ENCODE results near the gene SAMD1. TPM values are rescaled to one million over a fixed set of nuclear protein-coding genes. Genes with fewer than 3 reads are reported as not detected.
A peak's percentile ranks its signal among the peaks of the same experiment; 100 is the strongest.

SAMD1 gene
- polyA plus RNA-seq, 3 donors, result 0.78 to 19.4 (median 1.4) TPM

GRCh38 chr19:14054721-14055120 is 35.8 kb downstream of the SAMD1 start:
- H3K36me3 Mint-ChIP-seq, result peaks cover 36 to 37% of the 10 kb centered on the region in 2 donors
- H3K4me3 Mint-ChIP-seq, result no peak overlapping the region
- TF ChIP-seq CTCF (IDR thresholded peaks at IDR 0.05), result no peak
- Histone ChIP-seq H3K9ac (ENCODE audit: insufficient read depth, low read length, poor library complexity, severe bottlenecking) (no peak overlapping the region), H3K9me3 (replicated peaks in 1 of 2; ENCODE audit: control insufficient read depth in 1 of 2, insufficient read depth in 1 of 2, low read length in 2 of 2) (peaks cover 8 to 10% of the 10 kb centered on the region in 2 donors), H3K79me2 (ENCODE audit: insufficient read depth, low read length) (no peaks in the 10 kb centered on the region), H4K20me1 (ENCODE audit: insufficient read depth, low read length) (no peaks in the 10 kb centered on the region), H3K27me3 (ENCODE audit: control insufficient read depth in 2 of 2, insufficient read depth in 2 of 2, low read length in 2 of 2) (peaks cover 15 to 40% of the 10 kb centered on the region in 2 donors), H3K4me2 (replicated peaks; ENCODE audit: extremely low read depth, low read length, poor library complexity, severe bottlenecking) (no peak overlapping the region), H3K4me1 (ENCODE audit: control insufficient read depth in 1 of 2, insufficient read depth in 2 of 2, low read length in 2 of 2) (peaks cover 6 to 9% of the 10 kb centered on the region in 2 donors), H3K4me3 (replicated peaks in 1 of 3; ENCODE audit: low read depth in 2 of 3, low read length in 3 of 3) (no peak overlapping the region), H2AFZ (ENCODE audit: insufficient read depth, low read depth, low read length, poor library complexity, severe bottlenecking) (no peak overlapping the region), H3K27ac (ENCODE audit: low read depth in 1 of 2, low read length in 2 of 2) (no peak overlapping the region), H3K36me3 (replicated peaks in 1 of 2; ENCODE audit: control insufficient read depth in 1 of 2, insufficient read depth in 2 of 2, low read length in 2 of 2) (peaks cover 27 to 34% of the 10 kb centered on the region in 2 donors)
- H3K27ac Mint-ChIP-seq, result peak overlapping the region in 1 of 7 donors; percentile 42
- WGBS (ENCODE audit: insufficient coverage), result 5% methylated on average over 4 of the region's 11 CpGs
- H3K4me1 Mint-ChIP-seq, result peaks cover 20% of the 10 kb centered on the region
- intact Hi-C loops (cut with micrococcal nuclease), result no loop called here
- H3K9me3 Mint-ChIP-seq, result peaks cover 5 to 23% (median 9%) of the 10 kb centered on the region in 7 donors
- H3K27me3 Mint-ChIP-seq (ENCODE audit: low read depth in 3 of 3), result peaks cover 51 to 59% (median 53%) of the 10 kb centered on the region in 3 donors
- no peak for DNase-seq

DNA sequence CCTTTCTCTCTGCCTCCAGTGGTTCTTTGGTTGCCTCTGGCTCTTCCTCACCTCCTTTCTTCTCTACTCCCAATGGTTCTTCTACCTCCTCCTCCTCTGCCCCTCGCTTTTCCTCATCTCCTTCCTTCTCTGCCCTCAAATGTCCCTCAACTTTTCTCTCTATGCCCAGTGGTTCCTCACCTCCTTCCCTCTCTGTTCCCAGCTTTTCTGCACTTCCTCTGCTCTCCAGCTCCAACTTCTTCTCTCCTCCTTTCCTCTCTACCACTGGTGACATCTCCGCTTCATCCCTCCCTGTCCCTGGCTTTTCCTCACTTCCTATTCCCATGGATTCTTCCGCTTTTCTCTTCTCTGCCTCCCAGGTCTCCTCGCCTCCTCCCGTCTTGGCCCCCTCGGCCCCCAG is 36.5 kb downstream of the SAMD1 start:
- no peak for TF ChIP-seq CTCF (IDR thresholded peaks at IDR 0.05)
- H3K4me3 ChIP-seq (replicated peaks in 1 of 3; ENCODE audit: low read depth in 2 of 3, low read length in 3 of 3), result no peak overlapping the region
- H3K4me3 Mint-ChIP-seq, result peak overlapping the region in 1 of 2 donors; percentile 5
- peaks cover 8 to 10% of the 10 kb centered on the region in 2 donors for H3K9me3 ChIP-seq (replicated peaks in 1 of 2; ENCODE audit: control insufficient read depth in 1 of 2, insufficient read depth in 1 of 2, low read length in 2 of 2)
- H3K4me1 Mint-ChIP-seq, result peaks cover 20% of the 10 kb centered on the region
- no peak overlapping the region for H3K4me2 ChIP-seq (replicated peaks; ENCODE audit: extremely low read depth, low read length, poor library complexity, severe bottlenecking)
- peaks cover 6 to 9% of the 10 kb centered on the region in 2 donors for H3K4me1 ChIP-seq (ENCODE audit: control insufficient read depth in 1 of 2, insufficient read depth in 2 of 2, low read length in 2 of 2)
- WGBS (ENCODE audit: insufficient coverage), result 83% methylated on average over 6 of the region's 6 CpGs
- H4K20me1 ChIP-seq (ENCODE audit: insufficient read depth, low read length), result peaks cover 3% of the 10 kb centered on the region
- H3K9me3 Mint-ChIP-seq, result peaks cover 5 to 22% (median 9%) of the 10 kb centered on the region in 7 donors
- H3K36me3 Mint-ChIP-seq, result peaks cover 40 to 43% of the 10 kb centered on the region in 2 donors
- intact Hi-C loops (cut with micrococcal nuclease), result no loop called here
- peaks cover 12 to 34% of the 10 kb centered on the region in 2 donors for H3K27me3 ChIP-seq (ENCODE audit: control insufficient read depth in 2 of 2, insufficient read depth in 2 of 2, low read length in 2 of 2)
- peaks cover 46 to 52% (median 48%) of the 10 kb centered on the region in 3 donors for H3K27me3 Mint-ChIP-seq (ENCODE audit: low read depth in 3 of 3)
- peak overlapping the region in 1 of 7 donors; percentile 40 for H3K27ac Mint-ChIP-seq
- no peak overlapping the region for H2AFZ ChIP-seq (ENCODE audit: insufficient read depth, low read depth, low read length, poor library complexity, severe bottlenecking)
- no peak overlapping the region for H3K27ac ChIP-seq (ENCODE audit: low read depth in 1 of 2, low read length in 2 of 2)
- no peak overlapping the region for H3K9ac ChIP-seq (ENCODE audit: insufficient read depth, low read length, poor library complexity, severe bottlenecking)
- no peaks in the 10 kb centered on the region for H3K79me2 ChIP-seq (ENCODE audit: insufficient read depth, low read length)
- H3K36me3 ChIP-seq (replicated peaks in 1 of 2; ENCODE audit: control insufficient read depth in 1 of 2, insufficient read depth in 2 of 2, low read length in 2 of 2), result peaks cover 33 to 40% of the 10 kb centered on the region in 2 donors
- no peak for DNase-seq
